ENCODE measurements around the gene RRP12. TPM values are rescaled to one million over a fixed set of nuclear protein-coding genes. Genes with fewer than 3 reads are reported as not detected.

RRP12 gene
- total RNA-seq, 2 experiments from 2014 or later, result 30.9 to 35.6 TPM

- POLR2A ChIA-PET, result no interaction called here
- no peaks in the 10 kb centered on the region for H3K9me3 Mint-ChIP-seq (ENCODE audit: insufficient read depth)
Measured at GRCh38 chr10:97307441-97307840, 93.7 kb downstream of the RRP12 start.

More at GRCh38 chr10:97307441-97307840, 93.7 kb downstream of the RRP12 start:
- H3K27me3 Mint-ChIP-seq (ENCODE audit: low read depth), result peaks cover 10% of the 10 kb centered on the region
- CTCF ChIA-PET, result no interaction called here
- H3K27ac Mint-ChIP-seq, result no peak overlapping the region
- no peaks in the 10 kb centered on the region for H3K36me3 Mint-ChIP-seq (ENCODE audit: low read depth)
- ATAC-seq (no peak), DNase-seq (no peak)
- no peaks in the 10 kb centered on the region for H3K4me1 Mint-ChIP-seq (ENCODE audit: low read depth)
- no peak overlapping the region for H3K4me3 Mint-ChIP-seq

Other genes with a start within 250 kb of the RRP12 start
- under 1 TPM; 0.70 to 0.71 TPM for gene SLIT1, start 215.4 kb downstream of the RRP12 start, total RNA-seq
- 10 to 100 TPM; 42.6 to 51.2 TPM for gene ARHGAP19, start 108.7 kb downstream of the RRP12 start, total RNA-seq
- 1 to 10 TPM; 4.2 to 4.4 TPM for gene FRAT1, start 82.1 kb downstream of the RRP12 start, total RNA-seq
- gene FRAT2, start 66.6 kb downstream of the RRP12 start, total RNA-seq, result 10 to 100 TPM; 10.0 to 10.4 TPM
- 100 to 1,000 TPM; 517 to 529 TPM for gene PGAM1, start 24.9 kb upstream of the RRP12 start, total RNA-seq
- 10 to 100 TPM; 47.1 to 48.2 TPM for gene EXOSC1, start 44.7 kb upstream of the RRP12 start, total RNA-seq
- gene ZDHHC16, start 44.8 kb upstream of the RRP12 start, total RNA-seq, result 10 to 100 TPM; 35.8 to 36.2 TPM
- 10 to 100 TPM; 71.7 to 73.3 TPM for gene MMS19, start 97.1 kb upstream of the RRP12 start, total RNA-seq
- gene UBTD1, start 97.6 kb upstream of the RRP12 start, total RNA-seq, result 1 to 10 TPM in 1 of 2 experiments, under 1 TPM in 1; 0.58 to 1.1 TPM
- gene ANKRD2, start 171.4 kb upstream of the RRP12 start, total RNA-seq, result under 1 TPM in 1 of 2 experiments, not detected in 1; 0.26 TPM
- not detected for gene HOGA1, start 183.0 kb upstream of the RRP12 start, total RNA-seq
- gene C10orf62, start 188.4 kb upstream of the RRP12 start, total RNA-seq, result not detected
- gene MORN4, start 232.2 kb upstream of the RRP12 start, total RNA-seq, result 1 to 10 TPM; 1.1 to 1.2 TPM
- gene PI4K2A, start 239.3 kb upstream of the RRP12 start, total RNA-seq, result 1 to 10 TPM; 8.9 to 9.5 TPM

Measured in activated CD8-positive, alpha-beta T cell treated with anti-CD3 and anti-CD28 coated beads, Interleukin-2, amount 10 ng/mL, durations not matched to agents 7 days and 5 days (primary cell).